ENCODE results near the gene CBY1.

DNA sequence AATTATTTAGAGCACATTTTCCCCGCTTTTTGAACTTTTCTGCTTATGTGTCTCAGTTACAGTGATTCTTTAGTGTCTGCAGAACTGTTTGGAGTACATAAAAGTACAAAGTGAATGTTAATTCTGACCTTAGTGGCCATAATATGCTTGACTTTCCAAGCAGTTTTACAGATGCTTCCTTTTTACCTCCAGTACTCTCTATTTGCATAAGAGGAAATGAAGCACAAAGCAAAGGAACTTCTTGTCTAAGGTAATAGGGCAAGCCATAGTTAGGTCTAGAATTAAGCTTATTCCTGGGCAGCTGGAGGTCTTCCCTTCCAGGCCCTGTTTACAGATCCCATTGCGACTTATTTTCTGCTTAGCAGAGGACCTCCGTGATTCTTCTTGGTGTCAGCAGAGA lies 52.9 kb downstream of the CBY1 start:
- TF ChIP-seq, protein P1, sequence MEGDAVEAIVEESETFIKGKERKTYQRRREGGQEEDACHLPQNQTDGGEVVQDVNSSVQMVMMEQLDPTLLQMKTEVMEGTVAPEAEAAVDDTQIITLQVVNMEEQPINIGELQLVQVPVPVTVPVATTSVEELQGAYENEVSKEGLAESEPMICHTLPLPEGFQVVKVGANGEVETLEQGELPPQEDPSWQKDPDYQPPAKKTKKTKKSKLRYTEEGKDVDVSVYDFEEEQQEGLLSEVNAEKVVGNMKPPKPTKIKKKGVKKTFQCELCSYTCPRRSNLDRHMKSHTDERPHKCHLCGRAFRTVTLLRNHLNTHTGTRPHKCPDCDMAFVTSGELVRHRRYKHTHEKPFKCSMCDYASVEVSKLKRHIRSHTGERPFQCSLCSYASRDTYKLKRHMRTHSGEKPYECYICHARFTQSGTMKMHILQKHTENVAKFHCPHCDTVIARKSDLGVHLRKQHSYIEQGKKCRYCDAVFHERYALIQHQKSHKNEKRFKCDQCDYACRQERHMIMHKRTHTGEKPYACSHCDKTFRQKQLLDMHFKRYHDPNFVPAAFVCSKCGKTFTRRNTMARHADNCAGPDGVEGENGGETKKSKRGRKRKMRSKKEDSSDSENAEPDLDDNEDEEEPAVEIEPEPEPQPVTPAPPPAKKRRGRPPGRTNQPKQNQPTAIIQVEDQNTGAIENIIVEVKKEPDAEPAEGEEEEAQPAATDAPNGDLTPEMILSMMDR (IDR thresholded peaks at IDR 0.05): no peak
- TF ChIP-seq POLR2A (IDR thresholded peaks at IDR 0.05) (no peak), POLR2AphosphoS5 (IDR thresholded peaks at IDR 0.05) (no peak)

Data from breast epithelium (tissue), 3 donors.